HG03439 (cell line): ENCODE measurements around the gene EPHB2.
"Not testable (repeated sequence)": the region's sequence is repeated elsewhere in the genome, so short reads cannot be mapped to it uniquely, and the experiment has no call there.

Experiments
- ATAC-seq: cut with Tn5 transposase; IDR thresholded peaks from one replicate; pipeline ENCODE4 v1.9.1; 2021; ENCODE audit warnings: mild to moderate bottlenecking, moderate library complexity; ENCODE audit not compliant: unreplicated experiment

Gene EPHB2

DNA sequence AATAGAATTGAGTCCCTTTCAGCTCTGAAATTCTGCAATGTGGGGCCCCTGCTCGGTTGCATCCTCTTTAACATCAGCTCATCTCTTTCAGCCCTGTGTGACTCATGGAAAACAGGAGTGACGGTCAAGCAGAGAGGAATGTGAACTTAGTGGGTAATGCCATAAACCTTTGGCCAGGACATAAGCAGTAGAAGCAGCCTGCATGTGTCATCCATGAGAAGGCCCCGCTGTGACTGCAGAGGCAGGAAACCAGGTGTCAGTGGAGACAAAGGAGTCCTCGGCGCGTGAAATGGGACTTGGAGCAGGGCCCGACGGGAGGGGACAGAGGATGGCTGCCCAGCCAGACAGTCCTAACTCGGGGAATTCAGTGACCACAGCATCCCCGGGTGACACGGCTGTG lies 21.1 kb upstream of the EPHB2 start:
- ATAC-seq, result no peak

DNA sequence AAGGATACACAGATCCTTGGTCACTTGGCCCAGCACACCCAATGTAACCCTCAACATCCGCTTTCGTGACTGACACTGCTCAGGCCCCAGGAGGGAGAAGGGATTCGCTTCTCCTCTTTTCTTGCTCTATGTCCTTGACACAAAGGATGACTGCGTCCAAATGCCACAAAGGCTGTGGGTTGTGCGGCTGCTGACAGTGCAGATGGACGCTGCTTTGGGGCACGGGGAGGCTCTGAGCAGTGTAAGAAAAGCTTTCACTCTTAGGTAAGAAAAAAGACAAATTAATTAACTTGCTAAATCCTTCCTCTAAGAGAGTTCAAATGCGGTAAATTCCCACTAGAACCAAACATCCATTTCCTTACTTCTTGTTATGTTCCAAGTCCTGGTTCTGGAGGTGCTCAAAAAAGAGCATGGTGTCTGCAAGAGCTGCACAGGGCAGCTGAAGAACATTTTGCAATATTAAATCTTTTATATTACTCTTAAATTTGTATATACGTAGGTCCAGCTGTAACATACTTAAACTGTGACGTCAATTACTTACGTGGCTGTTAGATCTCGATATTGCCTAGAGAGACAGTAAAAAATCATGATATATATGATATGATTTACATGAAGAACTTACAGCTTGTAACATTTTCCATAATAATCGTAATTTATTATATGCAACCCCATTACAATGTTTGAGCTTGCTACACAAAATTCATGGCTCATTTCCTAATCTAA lies 19.4 kb upstream of the EPHB2 start:
- no peak for ATAC-seq

DNA sequence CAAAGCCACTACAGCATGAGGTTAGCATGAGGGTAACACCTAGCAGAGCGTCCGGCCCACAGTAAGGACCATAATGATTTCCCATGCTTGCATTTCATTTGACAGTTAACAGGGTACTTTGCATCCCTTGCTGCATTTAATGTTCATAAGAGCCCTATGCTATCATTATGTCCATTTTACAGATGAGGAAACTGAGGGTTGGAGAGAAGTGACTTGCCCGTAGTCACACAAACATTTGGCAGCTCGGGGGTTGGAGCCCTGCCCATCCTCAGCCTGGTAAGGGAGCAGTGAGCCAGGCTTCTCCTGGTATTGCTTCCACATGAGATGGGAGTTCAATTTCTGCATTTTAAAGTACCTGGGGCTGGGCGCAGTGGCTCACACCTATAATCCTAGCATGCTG lies 16.5 kb upstream of the EPHB2 start:
- ATAC-seq, result no peak

DNA sequence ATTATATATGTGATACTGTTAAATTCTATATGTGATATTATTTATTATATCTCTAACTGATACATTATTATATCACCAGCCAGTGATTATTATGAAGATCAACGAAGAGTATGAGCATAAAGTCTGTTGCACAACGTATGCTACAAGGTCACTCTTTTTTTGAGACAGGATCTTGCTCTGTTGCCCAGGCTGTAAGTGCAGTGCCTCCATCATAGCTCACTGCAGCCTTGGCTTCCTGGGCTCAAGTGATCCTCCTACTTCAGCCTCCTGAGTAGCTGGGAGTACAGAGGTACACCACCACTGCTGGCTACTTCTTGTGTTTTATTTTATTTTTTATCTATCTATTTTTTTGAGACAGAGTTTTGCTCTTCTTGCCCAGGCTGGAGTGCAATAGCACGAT lies 14.0 kb upstream of the EPHB2 start:
- ATAC-seq, result no peak

DNA sequence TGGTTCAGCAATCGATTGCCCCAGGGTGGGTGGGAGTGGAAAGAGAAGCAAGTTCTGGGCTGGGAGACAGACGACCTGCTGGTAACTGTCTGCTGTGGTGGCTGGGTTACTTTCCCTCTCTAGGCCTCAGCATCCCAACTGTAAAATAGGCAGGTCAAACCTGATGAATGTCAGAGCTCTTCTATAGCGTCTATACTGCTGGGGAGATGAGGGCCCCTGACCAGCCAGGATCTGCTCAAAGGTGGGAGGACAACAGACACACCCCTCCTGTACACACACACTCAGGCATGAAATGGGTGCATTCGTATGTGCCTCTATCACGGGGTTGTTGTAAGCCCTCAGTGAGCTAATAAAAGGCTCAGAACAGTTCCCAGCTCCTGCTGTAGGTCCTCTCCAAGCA lies 12.7 kb upstream of the EPHB2 start:
- no peak for ATAC-seq

DNA sequence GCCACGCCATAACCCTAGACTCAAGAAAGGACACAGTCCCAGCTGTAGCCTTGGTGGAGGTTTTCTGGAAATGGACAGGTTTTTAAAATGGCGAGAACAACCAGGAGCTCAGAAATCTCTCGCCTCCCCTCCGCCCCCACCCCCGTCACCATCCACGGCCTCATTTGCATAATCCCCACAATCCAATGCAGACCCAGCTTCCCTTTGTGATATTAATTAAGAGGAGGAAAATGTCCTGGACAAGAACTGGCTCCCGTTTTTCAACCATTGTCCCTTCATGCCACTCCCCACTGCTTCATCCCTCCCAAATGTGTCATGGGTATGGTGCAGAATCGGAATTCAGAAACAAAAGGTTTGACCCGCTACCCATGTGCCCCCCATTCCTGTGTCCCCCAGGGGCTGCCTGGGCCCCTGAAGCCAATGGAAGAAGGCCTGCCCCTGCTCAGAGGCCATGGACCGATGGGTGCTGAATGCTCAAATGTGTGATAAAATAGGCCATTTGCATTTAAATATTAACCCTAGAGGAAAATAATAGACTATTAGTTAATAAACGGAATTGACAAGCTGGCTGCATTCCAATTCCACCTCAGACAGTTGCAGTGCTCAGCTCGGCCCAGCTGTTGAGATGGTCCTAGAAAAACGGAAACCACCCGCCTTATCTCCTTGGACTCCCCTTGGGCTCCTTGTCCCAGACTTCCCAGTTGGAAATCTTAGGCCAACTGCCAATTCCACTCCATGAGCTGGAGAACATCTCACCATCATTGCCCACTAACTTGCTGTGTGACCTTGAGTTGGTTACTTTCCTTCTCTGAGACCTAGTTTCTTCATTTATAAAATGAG lies 10.7 kb upstream of the EPHB2 start:
- no peak for ATAC-seq

DNA sequence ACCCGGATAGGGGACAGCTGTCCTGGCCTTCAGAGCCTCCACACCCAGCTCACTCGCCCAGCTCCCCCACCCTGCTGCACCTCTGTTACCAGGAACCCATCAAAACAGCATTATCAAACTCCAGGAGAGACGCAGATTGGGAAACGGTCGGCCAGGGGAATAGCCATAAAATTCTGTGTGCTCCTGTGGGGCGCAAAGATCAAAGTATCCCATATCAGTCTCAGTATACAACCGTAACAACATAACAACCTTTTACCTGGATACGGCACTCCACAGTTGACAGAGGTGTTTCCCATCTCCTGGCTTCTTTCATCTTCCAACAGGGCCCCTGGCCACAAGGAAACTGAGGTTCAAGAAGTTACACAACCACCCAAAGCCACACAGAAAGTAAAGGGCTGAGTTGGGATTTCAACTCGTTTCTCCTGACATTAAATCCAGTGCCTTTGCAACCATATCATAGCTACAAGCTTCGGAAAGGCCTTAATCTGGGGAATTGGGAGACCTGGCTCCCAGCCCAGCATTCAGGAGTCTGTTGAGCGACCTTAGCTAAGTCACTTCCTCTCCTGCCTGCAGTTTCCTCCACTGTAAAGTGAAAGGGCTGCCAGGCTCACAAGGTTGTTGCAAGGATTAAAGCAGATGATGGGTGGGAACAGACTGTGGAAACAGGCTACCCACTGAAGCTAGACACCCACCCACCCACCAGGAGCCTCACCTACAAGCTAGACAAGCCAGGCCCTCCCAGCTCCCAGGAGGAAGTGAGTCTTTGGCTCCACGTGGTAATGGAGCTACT lies 8.1 kb upstream of the EPHB2 start:
- ATAC-seq, result no peak

DNA sequence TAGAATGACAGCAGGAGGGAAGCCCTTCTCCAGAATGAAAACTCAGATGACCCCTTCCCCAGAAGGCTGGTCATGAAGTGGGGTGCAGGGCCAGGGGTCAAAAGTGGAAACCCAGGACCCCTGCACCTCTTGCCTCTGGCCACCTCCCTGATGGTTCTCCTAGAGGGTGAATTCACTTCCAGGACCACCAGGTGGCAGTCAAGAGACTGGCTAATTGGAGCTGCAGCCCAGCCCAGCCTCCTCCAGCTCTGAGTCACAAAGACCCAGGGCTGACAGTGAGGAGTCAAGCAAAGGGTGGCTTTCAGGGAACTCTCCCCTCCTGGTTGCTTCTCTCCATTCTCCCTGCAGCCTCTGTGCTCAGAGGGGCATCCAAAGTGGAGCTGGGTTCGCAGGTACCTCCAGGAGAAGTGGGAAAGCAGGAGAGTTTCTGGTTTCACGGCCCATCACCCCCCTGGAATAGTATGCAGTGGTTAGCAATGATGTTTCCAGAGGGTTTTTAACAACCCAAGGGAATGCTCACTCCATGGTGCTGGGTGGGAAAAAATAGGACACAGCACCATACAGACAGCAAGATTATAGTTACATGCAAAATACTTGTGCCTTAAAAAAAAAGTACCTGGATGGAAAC lies 6.1 kb upstream of the EPHB2 start:
- peak; percentile 77 for ATAC-seq

DNA sequence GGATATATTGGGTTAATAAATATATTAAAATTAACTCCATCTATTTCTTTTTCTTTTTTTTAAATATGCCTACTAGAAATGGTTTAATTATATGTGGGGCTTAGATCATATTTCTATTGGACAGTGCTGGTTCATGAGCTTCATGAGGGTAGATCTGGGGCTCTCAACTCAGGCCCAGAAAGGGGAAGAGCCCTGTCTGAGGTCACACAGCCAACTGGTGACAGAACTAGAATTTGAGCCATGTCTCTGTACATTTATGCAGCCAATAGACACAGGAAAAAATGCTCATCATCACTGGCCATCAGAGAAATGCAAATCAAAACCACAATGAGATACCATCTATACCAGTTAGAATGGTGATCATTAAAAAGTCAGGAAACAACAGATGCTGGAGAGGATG lies 5.1 kb upstream of the EPHB2 start:
- ATAC-seq, result no peak

DNA sequence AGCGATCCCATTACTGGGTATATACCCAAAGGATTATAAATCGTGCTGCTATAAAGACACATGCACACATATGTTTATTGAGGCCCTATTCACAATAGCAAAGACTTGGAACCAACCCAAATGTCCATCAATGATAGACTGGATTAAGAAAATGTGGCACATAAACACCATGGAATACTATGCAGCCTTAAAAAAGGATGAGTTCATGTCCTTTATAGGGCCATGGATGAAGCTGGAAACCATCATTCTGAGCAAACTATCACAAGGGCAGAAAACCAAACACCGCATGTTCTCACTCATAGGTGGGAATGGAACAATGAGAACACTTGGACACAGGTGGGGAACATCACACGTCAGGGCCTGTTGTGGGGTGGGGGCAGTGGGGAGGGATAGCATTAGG lies 4.5 kb upstream of the EPHB2 start:
- not testable (repeated sequence) for ATAC-seq

DNA sequence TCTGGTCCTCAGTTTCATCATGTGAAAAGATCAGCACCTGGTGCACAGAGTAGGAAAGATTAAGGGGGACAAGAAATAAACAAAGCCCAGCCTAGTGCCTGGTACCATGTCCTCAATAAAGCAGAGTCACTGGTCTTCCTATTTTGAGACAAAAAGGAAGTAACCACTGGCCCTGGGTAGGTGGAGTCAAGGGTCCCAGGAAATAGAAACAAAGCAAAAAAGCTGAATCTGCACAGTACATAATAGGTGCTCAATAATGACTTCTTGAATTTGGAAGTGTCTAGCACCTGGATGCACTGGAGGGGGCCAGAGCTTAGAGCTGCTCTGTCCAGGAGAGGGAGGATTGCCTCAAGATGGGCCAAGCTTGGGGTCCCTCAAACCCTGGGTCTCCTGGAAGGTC lies 1.9 kb upstream of the EPHB2 start:
- no peak for ATAC-seq

DNA sequence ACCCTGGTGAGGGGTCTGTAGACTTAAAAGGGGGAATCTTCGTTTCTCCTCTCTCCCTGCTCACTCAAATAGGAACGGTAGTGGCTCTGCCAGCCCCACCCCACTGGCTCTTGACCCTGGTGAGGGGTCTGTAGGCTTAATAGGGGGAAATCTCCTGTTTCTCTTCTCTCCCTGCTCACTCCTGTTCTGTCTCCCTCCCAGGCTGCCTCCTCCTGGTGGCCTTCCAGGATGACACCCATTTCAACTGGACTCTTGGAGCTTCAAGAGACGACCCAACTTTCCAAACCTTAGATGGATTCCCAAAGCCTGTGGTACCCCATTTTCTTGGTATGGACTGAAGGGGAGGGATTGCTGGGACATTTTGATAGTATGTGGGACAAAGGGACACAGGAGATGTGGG lies 1.4 kb upstream of the EPHB2 start:
- ATAC-seq, result no peak

DNA sequence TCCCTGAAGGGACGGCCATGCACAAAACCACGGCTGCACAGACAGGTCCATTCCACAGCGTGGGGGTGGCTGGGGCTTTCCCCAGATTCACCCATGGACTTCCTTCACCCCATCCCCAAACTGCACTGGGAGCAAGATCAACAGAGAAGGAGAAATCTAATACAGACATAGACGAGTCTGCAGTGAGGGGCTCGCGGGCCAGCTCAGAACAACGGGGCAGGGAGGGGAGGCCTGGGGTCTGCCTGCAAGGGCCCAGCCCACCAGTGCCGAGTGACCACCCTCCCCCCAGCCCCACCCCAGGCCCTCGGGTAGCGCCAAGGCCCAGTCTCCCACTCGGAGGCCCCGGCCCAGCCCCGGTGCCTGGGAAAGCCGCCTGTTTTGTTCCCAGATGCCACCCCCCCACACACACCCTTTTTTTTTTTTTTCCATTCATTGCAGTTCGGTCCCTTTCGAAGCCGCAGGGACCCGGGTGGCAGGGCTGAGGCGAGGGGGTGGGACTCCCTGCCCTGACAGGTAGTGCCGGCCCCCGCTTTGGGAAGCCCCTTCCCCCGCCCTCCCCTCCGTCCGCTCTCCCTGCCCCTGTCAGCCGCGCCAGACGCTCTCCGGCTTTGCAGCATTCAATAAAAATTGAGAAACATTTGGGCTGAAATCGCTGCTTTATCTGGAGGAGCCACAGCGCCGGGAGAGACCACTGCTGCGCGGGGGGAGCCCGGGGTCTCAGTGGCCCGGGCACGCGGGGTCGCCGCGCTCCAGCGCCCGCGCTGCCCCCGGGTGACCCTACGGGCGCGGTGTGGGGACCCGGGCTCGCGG lies 543 bp upstream of the EPHB2 start:
- no peak for ATAC-seq

DNA sequence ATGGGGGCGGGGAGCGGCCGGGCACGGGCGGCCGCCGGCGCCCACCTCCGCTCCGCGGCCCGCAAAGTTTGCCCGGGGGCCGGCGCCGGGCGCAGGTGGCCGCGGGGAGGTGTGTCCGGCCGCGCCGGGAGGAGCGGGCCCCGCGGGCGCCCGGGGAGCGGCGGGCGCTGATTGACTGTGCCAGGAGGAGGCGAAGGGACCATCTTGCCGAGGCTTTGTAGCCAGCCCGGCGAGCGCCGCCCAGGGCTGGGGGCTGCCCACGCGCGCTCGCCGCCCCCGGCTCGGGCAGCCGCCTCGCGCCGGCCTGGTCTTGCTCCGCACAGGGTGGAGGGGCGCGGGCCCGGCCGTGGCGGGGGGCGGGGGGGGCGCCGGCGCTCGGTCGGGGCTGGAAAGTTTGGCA lies 432 bp downstream of the EPHB2 start:
- ATAC-seq, result no peak

DNA sequence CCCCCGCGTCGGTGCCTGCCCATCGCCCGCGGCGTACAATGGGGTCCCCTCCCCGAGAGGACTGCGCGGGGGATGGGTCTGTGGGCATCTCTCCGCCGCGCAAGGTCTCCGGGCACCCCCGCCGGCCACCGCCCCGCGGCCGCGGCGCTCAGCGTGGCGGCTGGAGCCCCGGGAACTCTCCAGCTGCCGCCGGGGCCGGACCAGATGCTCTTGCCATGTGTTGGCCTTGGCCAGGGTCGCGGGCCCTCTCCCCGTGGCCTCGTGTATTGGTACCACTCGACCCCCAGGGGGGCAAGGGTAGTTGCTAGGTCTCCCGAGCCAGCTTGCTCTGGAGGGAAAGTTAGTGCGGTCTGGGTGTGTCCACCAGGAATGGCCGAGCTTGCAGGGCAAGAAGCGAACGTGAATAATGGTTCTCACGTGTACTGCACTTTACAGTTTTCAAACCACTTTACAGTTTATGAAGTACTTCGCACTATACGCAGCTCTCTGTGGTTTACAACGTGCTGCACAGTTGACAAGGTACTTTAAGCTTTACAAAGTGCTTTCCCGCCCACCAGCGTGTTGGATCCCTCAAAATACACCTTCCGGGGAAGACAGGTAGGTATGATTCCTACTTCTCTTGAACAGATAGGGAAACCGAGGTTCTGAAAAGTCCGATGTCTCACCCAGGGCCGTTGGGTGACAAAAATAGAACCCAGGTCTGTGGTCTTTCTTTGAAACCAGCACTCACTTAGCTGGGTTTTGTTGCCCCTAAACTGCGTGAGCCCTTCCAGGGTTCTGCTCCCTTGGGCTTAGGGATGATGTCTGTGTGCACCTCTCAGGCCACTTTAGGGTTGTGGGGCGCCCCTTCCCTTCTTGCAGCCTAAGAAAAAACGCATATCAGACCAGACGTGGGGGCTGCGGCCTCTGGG lies 1.2 kb downstream of the EPHB2 start:
- no peak for ATAC-seq

DNA sequence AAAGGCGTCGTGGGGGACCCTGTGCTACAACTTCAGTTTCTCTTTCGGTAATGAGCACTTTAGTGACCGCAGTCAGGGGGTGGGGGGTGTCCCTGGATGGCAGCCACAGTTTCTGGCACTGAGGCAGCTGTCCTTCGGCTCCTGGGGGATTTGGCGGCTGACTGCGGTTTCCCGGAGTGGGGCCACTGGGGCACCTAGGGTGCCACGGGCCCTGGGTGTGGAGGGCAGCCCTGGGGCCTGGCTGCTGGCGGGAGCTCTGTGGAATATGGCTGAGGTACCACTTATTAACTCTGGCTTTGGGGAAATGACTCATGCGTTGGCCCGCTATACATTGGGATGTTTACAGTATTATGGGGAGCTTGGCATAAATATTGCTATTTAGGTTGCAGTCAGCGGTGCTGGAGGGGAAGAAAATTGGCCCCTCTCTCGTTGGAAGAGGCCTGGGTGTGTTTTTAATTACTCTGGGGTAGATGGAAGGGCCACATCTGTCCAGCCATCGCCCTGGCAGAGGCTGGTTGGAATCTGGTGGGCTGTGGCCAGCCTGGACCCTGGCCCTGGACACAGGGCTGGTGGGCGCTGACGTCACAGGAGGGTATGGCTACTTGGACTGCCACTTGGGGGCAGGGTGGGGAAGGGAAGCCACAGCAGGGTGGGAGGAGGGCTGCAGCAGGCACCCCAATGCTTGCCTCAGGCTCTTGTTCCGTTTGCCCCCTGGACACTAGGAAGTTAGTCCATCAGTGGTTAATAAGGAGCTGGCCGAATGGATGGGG lies 2.0 kb downstream of the EPHB2 start:
- ATAC-seq, result no peak

DNA sequence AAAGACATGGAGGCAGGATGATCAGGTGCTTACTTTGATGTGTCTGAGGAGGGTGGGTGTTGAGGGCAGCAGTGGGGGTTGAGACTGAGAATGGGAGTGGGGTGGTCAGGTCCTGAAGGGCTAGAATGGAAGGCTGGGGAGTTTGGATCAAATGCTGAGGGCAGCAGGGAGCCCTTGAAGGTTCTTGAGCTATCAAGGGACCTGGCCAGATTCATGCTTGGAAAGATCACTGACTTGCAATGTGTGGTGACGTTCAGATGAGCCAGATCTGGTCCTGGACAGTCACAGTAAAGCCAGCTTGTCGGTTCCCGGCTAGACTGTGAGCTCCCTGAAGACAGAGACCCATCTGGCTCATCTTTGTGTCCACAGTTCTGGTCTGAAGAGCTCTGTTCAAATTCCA lies 3.8 kb downstream of the EPHB2 start:
- ATAC-seq, result no peak

DNA sequence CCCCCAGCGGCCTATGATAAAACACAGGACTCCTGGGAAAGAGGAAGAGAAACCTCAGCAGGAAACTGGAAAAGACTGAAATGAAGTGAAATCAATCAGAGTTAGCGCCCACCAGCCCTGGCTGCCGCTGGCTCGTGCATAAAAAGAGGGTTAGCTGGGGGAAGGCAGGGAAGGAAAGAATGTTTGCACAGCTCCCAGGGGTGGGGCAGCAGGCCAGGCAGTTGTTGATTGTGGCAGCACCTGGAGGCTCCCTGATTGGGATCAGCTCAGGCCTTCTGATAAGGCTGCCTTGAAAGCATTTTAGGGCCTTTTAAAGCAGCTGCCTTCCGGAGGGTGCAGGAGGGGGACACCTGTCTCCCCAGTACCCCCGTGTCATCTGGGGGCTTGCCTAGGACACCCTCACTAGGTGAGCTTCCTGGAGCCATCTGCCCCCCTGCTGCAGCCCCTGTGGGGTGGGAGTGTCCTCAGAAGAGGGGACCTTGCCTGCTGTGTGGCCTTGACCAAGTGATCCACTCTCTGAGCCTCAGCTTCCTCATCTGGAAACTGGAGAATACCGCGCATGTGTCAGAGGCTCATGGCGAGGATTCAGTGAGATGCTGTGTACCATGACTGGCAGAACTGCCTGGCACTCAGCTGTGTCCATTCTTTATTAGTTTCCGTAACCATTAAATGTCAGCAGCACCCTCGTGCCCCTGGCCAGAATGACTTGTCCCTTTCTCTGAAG lies 6.6 kb downstream of the EPHB2 start:
- no peak for ATAC-seq
